ENCODE measurements around the gene CYP8B1. TPM values are rescaled to one million over a fixed set of nuclear protein-coding genes. Genes with fewer than 3 reads are reported as not detected.

CYP8B1 gene
- total RNA-seq, 2 experiments from 2014 or later, result not detected

DNA sequence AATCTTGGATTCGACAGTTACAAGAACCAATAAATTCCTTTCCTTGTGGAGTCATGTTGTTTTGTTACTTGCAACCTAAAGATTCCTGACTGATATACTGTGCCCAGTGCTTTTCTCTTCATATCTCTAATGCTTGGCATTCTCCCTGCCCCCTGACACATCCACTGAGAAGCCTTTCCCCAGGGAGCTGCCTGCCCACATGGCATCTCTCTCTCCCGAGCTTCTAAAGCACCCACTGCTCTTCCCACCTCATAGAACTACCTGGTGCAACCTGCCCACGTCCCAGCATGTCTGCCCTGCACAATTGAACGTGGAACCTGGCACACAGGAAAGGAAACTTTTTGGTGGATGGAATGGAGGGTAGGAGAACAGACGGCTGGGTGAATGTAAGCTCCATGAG is 6.8 kb downstream of the CYP8B1 start:
- Mint-ChIP-seq H3K27ac (no peak overlapping the region), H3K36me3 (ENCODE audit: low read depth) (no peaks in the 10 kb centered on the region), H3K9me3 (no peaks in the 10 kb centered on the region), H3K4me3 (no peak overlapping the region), H3K27me3 (no peaks in the 10 kb centered on the region), H3K4me1 (ENCODE audit: low read depth) (no peaks in the 10 kb centered on the region)
- no peaks in the 10 kb centered on the region for H3K27me3 ChIP-seq (ENCODE audit: control insufficient read depth in 1 of 2, insufficient read depth in 2 of 2, low read length in 2 of 2)
- ChIA-PET CTCF (interaction anchor here (0.6 kb wide), 1 partner anchor 746 kb away, joined by 3 read pairs; no protein-coding TSS in a partner anchor), POLR2A (no interaction called here)
- no peak overlapping the region for H3K27ac ChIP-seq (ENCODE audit: low read depth in 1 of 2, low read length in 2 of 2)
- no peaks in the 10 kb centered on the region for H3K4me1 ChIP-seq (ENCODE audit: insufficient read depth, low read length)
- no peak for ATAC-seq (ENCODE audit: poor library complexity)
- no peak for TF ChIP-seq CTCF (IDR thresholded peaks at IDR 0.05)
- no peaks in the 10 kb centered on the region for H3K36me3 ChIP-seq (ENCODE audit: insufficient read depth, low read length)
- no peak overlapping the region for H3K4me3 ChIP-seq (ENCODE audit: low read length)
- DNase-seq, result no peak
- H3K9me3 ChIP-seq (ENCODE audit: control insufficient read depth in 1 of 2, insufficient read depth in 1 of 2, low read length in 2 of 2), result no peaks in the 10 kb centered on the region
- intact Hi-C loops (cut with DNase I, micrococcal nuclease), result no loop called here

GRCh38 chr3:42867138-42867537 is 8.5 kb downstream of the CYP8B1 start:
- Mint-ChIP-seq H3K4me3 (no peak overlapping the region), H3K27me3 (no peaks in the 10 kb centered on the region), H3K4me1 (ENCODE audit: low read depth) (no peaks in the 10 kb centered on the region), H3K36me3 (ENCODE audit: low read depth) (no peaks in the 10 kb centered on the region), H3K9me3 (no peaks in the 10 kb centered on the region), H3K27ac (no peak overlapping the region)
- DNase-seq (no peak), ATAC-seq (ENCODE audit: poor library complexity) (no peak)
- CTCF ChIA-PET, result no interaction called here
- no peaks in the 10 kb centered on the region for H3K27me3 ChIP-seq (ENCODE audit: control insufficient read depth in 1 of 2, insufficient read depth in 2 of 2, low read length in 2 of 2)
- no peaks in the 10 kb centered on the region for H3K4me1 ChIP-seq (ENCODE audit: insufficient read depth, low read length)
- no peak overlapping the region for H3K27ac ChIP-seq (ENCODE audit: low read depth in 1 of 2, low read length in 2 of 2)
- POLR2A ChIA-PET, result no interaction called here
- H3K36me3 ChIP-seq (ENCODE audit: insufficient read depth, low read length), result no peaks in the 10 kb centered on the region
- no peak for TF ChIP-seq CTCF (IDR thresholded peaks at IDR 0.05)
- intact Hi-C loops (cut with DNase I, micrococcal nuclease), result no loop called here
- no peaks in the 10 kb centered on the region for H3K9me3 ChIP-seq (ENCODE audit: control insufficient read depth in 1 of 2, insufficient read depth in 1 of 2, low read length in 2 of 2)
- H3K4me3 ChIP-seq (ENCODE audit: low read length), result no peak overlapping the region

DNA sequence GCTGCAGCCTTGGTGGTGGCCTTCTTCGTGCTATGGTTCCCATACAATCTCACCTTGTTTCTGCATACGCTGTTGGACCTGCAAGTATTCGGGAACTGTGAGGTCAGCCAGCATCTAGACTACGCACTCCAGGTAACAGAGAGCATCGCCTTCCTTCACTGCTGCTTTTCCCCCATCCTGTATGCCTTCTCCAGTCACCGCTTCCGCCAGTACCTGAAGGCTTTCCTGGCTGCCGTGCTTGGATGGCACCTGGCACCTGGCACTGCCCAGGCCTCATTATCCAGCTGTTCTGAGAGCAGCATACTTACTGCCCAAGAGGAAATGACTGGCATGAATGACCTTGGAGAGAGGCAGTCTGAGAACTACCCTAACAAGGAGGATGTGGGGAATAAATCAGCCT is 10.4 kb downstream of the CYP8B1 start:
- Histone ChIP-seq H3K27me3 (ENCODE audit: control insufficient read depth in 1 of 2, insufficient read depth in 2 of 2, low read length in 2 of 2) (no peaks in the 10 kb centered on the region), H3K27ac (ENCODE audit: low read depth in 1 of 2, low read length in 2 of 2) (no peak overlapping the region), H3K36me3 (ENCODE audit: insufficient read depth, low read length) (no peaks in the 10 kb centered on the region), H3K4me1 (ENCODE audit: insufficient read depth, low read length) (no peaks in the 10 kb centered on the region), H3K9me3 (ENCODE audit: control insufficient read depth in 1 of 2, insufficient read depth in 1 of 2, low read length in 2 of 2) (no peaks in the 10 kb centered on the region), H3K4me3 (ENCODE audit: low read length) (no peak overlapping the region)
- ChIA-PET POLR2A (no interaction called here), CTCF (no interaction called here)
- Mint-ChIP-seq H3K27ac (no peak overlapping the region), H3K27me3 (peaks cover 6% of the 10 kb centered on the region), H3K9me3 (no peaks in the 10 kb centered on the region), H3K36me3 (ENCODE audit: low read depth) (no peaks in the 10 kb centered on the region), H3K4me1 (ENCODE audit: low read depth) (no peaks in the 10 kb centered on the region), H3K4me3 (no peak overlapping the region)
- ATAC-seq (ENCODE audit: poor library complexity), result no peak
- no peak for DNase-seq
- intact Hi-C loops (cut with DNase I, micrococcal nuclease), result no loop called here
- TF ChIP-seq CTCF (IDR thresholded peaks at IDR 0.05), result no peak

All from CD4-positive, alpha-beta T cell (primary cell).